ENCODE measurements around the gene CELSR1. TPM values are rescaled to one million over a fixed set of nuclear protein-coding genes. Genes with fewer than 3 reads are reported as not detected.
A peak's percentile ranks its signal among the peaks of the same experiment; 100 is the strongest.

CELSR1 gene
- total RNA-seq, 3 donors from 2014 or later (not counting 1 experiment from before 2014, with no cell fraction given), result 0.89 to 3.9 (median 1.9) TPM

- ATAC-seq (no peak), DNase-seq (no peak)
- no peak for TF ChIP-seq CTCF (IDR thresholded peaks at IDR 0.05)
- H3K4me1 Mint-ChIP-seq, result no peaks in the 10 kb centered on the region
- 89% methylated on average over 14 of the region's 14 CpGs for WGBS (ENCODE audit: insufficient coverage)
- intact Hi-C loops (cut with micrococcal nuclease), result no loop called here
- no peaks in the 10 kb centered on the region for H3K36me3 Mint-ChIP-seq
- Histone ChIP-seq H3K27me3 (ENCODE audit: control insufficient read depth, insufficient read depth, low read length) (peaks cover 3% of the 10 kb centered on the region), H3K4me3 (ENCODE audit: low read length) (no peak overlapping the region), H3K4me1 (ENCODE audit: control insufficient read depth, insufficient read depth, low read length) (peaks cover 7% of the 10 kb centered on the region), H3K9me3 (ENCODE audit: control insufficient read depth, insufficient read depth, low read length) (no peaks in the 10 kb centered on the region), H3K27ac (ENCODE audit: low read length) (no peak overlapping the region), H3K36me3 (ENCODE audit: control insufficient read depth, insufficient read depth, low read length) (no peaks in the 10 kb centered on the region)
- H3K4me3 Mint-ChIP-seq, result no peak overlapping the region
- H3K27ac Mint-ChIP-seq, result no peak overlapping the region
- H3K27me3 Mint-ChIP-seq (ENCODE audit: low read depth in 2 of 2), result peaks cover 9 to 14% of the 10 kb centered on the region in 2 donors
- H3K9me3 Mint-ChIP-seq, result no peaks in the 10 kb centered on the region
Measured at GRCh38 chr22:46546466-46547178, 9.2 kb upstream of the CELSR1 start.

- Mint-ChIP-seq H3K27me3 (ENCODE audit: low read depth in 2 of 2) (peaks cover 9 to 20% of the 10 kb centered on the region in 2 donors), H3K36me3 (no peaks in the 10 kb centered on the region), H3K4me1 (no peaks in the 10 kb centered on the region), H3K9me3 (no peaks in the 10 kb centered on the region), H3K27ac (no peak overlapping the region), H3K4me3 (no peak overlapping the region)
- no peak overlapping the region for H3K27ac ChIP-seq (ENCODE audit: low read length)
- no peak overlapping the region for H3K4me3 ChIP-seq (ENCODE audit: low read length)
- intact Hi-C loops (cut with micrococcal nuclease), result no loop called here
- H3K4me1 ChIP-seq (ENCODE audit: control insufficient read depth, insufficient read depth, low read length), result peaks cover 7% of the 10 kb centered on the region
- no peak for DNase-seq
- 52% methylated on average over 10 of the region's 10 CpGs for WGBS (ENCODE audit: insufficient coverage)
- no peak for TF ChIP-seq CTCF (IDR thresholded peaks at IDR 0.05)
- no peaks in the 10 kb centered on the region for H3K36me3 ChIP-seq (ENCODE audit: control insufficient read depth, insufficient read depth, low read length)
- no peaks in the 10 kb centered on the region for H3K9me3 ChIP-seq (ENCODE audit: control insufficient read depth, insufficient read depth, low read length)
- ATAC-seq, result no peak
- peaks cover 3% of the 10 kb centered on the region for H3K27me3 ChIP-seq (ENCODE audit: control insufficient read depth, insufficient read depth, low read length)
Measured at GRCh38 chr22:46545086-46545792, 7.8 kb upstream of the CELSR1 start.

- H3K9me3 Mint-ChIP-seq, result no peaks in the 10 kb centered on the region
- no peaks in the 10 kb centered on the region for H3K36me3 ChIP-seq (ENCODE audit: control insufficient read depth, insufficient read depth, low read length)
- peaks cover 18% of the 10 kb centered on the region for H3K27me3 ChIP-seq (ENCODE audit: control insufficient read depth, insufficient read depth, low read length)
- no peaks in the 10 kb centered on the region for H3K9me3 ChIP-seq (ENCODE audit: control insufficient read depth, insufficient read depth, low read length)
- no peaks in the 10 kb centered on the region for H3K36me3 Mint-ChIP-seq
- H3K27me3 Mint-ChIP-seq (ENCODE audit: low read depth in 2 of 2), result peaks cover 24 to 32% of the 10 kb centered on the region in 2 donors
- intact Hi-C loops (cut with micrococcal nuclease), result loop anchor here (1.0 to 5.0 kb wide), 3 partner anchors 175 to 420 kb away; no protein-coding TSS in a partner anchor
- H3K4me3 ChIP-seq (ENCODE audit: low read length), result no peak overlapping the region
- WGBS (ENCODE audit: insufficient coverage), result 37% methylated on average over 27 of the region's 27 CpGs
- H3K27ac ChIP-seq (ENCODE audit: low read length), result no peak overlapping the region
- H3K4me3 Mint-ChIP-seq, result no peak overlapping the region
- peaks cover 22% of the 10 kb centered on the region for H3K4me1 ChIP-seq (ENCODE audit: control insufficient read depth, insufficient read depth, low read length)
- no peak overlapping the region for H3K27ac Mint-ChIP-seq
- ATAC-seq, result peak; percentile 94 to 100 (median 100)
- H3K4me1 Mint-ChIP-seq, result peaks cover 0 to 7% of the 10 kb centered on the region in 2 donors
- TF ChIP-seq CTCF (IDR thresholded peaks at IDR 0.05), result peak; percentile 92
- peak; percentile 74 to 85 for DNase-seq
Measured at GRCh38 chr22:46542011-46542985, 4.9 kb upstream of the CELSR1 start.

Data from natural killer cell (primary cell).